HL-60 (cell line): ENCODE results near the gene WSCD1.

Experiments
- TF ChIP-seq, protein P1 (sequence below): IDR thresholded peaks from one replicate; pipeline ENCODE4 v1.5.1; 2011; ENCODE audit warnings: low read length, control low read depth, inconsistent platforms; ENCODE audit not compliant: insufficient read depth
- TF ChIP-seq, protein P2 (sequence below): IDR thresholded peaks from 2 replicates; pipeline ENCODE4 v1.6.1; 2012; ENCODE audit warnings: low read depth; ENCODE audit not compliant: insufficient replicate concordance

DNA sequence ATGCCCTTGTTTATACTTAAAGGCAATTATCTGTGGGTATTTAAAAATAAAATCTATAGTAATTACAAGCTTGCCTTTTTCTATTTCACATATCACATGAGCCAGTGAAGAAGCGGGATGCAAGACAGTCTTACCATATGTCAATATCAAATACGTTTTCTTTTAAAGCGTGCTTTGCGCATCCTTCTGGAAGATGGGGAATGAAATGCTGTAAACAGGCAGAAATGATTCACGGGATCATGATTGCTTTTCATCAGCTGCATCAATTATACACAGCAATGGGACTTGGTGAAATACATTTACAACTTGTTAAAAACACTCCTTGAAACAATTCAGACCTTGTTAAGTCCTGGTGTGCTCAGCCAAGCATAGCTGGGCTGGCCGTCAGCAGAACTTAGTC, 72.5 kb downstream of the WSCD1 start:
- TF ChIP-seq, protein P1, sequence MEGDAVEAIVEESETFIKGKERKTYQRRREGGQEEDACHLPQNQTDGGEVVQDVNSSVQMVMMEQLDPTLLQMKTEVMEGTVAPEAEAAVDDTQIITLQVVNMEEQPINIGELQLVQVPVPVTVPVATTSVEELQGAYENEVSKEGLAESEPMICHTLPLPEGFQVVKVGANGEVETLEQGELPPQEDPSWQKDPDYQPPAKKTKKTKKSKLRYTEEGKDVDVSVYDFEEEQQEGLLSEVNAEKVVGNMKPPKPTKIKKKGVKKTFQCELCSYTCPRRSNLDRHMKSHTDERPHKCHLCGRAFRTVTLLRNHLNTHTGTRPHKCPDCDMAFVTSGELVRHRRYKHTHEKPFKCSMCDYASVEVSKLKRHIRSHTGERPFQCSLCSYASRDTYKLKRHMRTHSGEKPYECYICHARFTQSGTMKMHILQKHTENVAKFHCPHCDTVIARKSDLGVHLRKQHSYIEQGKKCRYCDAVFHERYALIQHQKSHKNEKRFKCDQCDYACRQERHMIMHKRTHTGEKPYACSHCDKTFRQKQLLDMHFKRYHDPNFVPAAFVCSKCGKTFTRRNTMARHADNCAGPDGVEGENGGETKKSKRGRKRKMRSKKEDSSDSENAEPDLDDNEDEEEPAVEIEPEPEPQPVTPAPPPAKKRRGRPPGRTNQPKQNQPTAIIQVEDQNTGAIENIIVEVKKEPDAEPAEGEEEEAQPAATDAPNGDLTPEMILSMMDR: no peak
- TF ChIP-seq, protein P2, sequence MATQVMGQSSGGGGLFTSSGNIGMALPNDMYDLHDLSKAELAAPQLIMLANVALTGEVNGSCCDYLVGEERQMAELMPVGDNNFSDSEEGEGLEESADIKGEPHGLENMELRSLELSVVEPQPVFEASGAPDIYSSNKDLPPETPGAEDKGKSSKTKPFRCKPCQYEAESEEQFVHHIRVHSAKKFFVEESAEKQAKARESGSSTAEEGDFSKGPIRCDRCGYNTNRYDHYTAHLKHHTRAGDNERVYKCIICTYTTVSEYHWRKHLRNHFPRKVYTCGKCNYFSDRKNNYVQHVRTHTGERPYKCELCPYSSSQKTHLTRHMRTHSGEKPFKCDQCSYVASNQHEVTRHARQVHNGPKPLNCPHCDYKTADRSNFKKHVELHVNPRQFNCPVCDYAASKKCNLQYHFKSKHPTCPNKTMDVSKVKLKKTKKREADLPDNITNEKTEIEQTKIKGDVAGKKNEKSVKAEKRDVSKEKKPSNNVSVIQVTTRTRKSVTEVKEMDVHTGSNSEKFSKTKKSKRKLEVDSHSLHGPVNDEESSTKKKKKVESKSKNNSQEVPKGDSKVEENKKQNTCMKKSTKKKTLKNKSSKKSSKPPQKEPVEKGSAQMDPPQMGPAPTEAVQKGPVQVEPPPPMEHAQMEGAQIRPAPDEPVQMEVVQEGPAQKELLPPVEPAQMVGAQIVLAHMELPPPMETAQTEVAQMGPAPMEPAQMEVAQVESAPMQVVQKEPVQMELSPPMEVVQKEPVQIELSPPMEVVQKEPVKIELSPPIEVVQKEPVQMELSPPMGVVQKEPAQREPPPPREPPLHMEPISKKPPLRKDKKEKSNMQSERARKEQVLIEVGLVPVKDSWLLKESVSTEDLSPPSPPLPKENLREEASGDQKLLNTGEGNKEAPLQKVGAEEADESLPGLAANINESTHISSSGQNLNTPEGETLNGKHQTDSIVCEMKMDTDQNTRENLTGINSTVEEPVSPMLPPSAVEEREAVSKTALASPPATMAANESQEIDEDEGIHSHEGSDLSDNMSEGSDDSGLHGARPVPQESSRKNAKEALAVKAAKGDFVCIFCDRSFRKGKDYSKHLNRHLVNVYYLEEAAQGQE: no peak
